KMS-11 (cell line): ENCODE data around the gene HOXC9.

Experiments used
- H2AFZ ChIP-seq: fragments of 200-600 bp; sonication (generic); 2 replicates; pipeline ENCODE4 v1.6.1; 2016; ENCODE audit warnings: antibody characterized with exemption, mixed run types, low read depth
- H3K27ac ChIP-seq: fragments of 200-600 bp; sonication (generic); 2 replicates; pipeline ENCODE4 v1.6.1; 2016; ENCODE audit warnings: mild to moderate bottlenecking, mixed run types
- H3K27me3 ChIP-seq: fragments of 200-600 bp; sonication (generic); 2 replicates; pipeline ENCODE4 v1.6.1; 2017; ENCODE audit warnings: mild to moderate bottlenecking, low read depth, mixed run types, moderate library complexity; ENCODE audit not compliant: insufficient read depth
- H3K36me3 ChIP-seq: fragments of 200-600 bp; sonication (generic); 2 replicates; pipeline ENCODE4 v1.6.1; 2017; ENCODE audit warnings: mild to moderate bottlenecking, mixed run types; ENCODE audit not compliant: insufficient read depth
- H3K4me1 ChIP-seq: fragments of 200-600 bp; sonication (generic); 2 replicates; pipeline ENCODE4 v1.6.1; 2016; ENCODE audit warnings: mild to moderate bottlenecking, low read depth, mixed run types; ENCODE audit not compliant: poor library complexity, severe bottlenecking
- H3K4me2 ChIP-seq: fragments of 200-600 bp; sonication (generic); 2 replicates; pipeline ENCODE4 v1.7.0; 2016; ENCODE audit warnings: mild to moderate bottlenecking, mixed run types
- H3K4me3 ChIP-seq: fragments of 200-600 bp; sonication (generic); IDR thresholded peaks from 2 replicates; pipeline ENCODE4 v1.6.1; 2017; ENCODE audit warnings: low read depth, low read length, mixed read lengths; ENCODE audit not compliant: insufficient read depth
- H3K79me2 ChIP-seq: fragments of 200-600 bp; sonication (generic); 2 replicates; pipeline ENCODE4 v1.6.1; 2016; ENCODE audit warnings: low read depth, mixed run types; ENCODE audit not compliant: insufficient read depth
- H3K9ac ChIP-seq: fragments of 200-600 bp; sonication (generic); 2 replicates; pipeline ENCODE4 v1.6.1; 2016; ENCODE audit warnings: mild to moderate bottlenecking, mixed run types
- H4K20me1 ChIP-seq: fragments of 200-600 bp; sonication (generic); 2 replicates; pipeline ENCODE4 v1.6.1; 2016; ENCODE audit warnings: mild to moderate bottlenecking, mixed run types; ENCODE audit not compliant: insufficient read depth
- CTCF ChIP-seq: fragments of 200-600 bp; sonication (generic); conservative IDR thresholded peaks from 2 replicates; pipeline ENCODE4 v1.6.1; 2017; ENCODE audit warnings: low read depth, mild to moderate bottlenecking, antibody characterized with exemption, low read length, moderate library complexity, mixed read lengths

The HOXC9 gene

DNA sequence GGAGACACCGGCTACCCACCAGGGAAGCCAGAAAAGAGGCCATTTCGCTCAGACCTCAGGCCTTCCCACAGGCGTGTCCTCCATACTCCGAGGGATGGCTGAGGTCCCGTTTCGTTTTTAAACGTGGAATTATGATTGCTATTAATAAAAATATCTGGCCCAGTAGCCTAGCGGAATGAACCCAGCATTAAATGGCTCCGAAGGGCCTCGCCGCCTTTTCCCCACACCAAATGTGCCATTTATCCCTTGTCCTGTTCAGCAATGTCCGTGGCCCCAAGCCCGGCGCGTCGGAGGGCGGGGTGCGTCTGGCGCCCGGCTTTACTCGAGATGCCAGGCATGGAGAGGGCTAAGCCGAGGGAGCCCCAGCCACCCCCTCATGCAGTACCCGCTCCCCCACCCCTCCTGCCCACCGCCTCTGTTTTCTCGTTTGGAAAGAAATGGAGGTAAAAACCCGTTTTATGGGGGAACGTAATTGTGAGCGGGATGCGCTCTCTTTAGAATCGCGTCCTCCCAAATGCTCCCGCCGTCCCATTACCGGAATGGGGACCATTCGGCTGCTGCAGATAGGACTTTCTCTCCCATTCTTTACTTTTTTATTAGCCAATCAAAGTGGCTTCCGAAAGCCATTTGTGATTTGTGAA, 14.5 kb downstream of the HOXC9 start:
- H3K9ac ChIP-seq: no peak overlapping the region
- no peak overlapping the region for H2AFZ ChIP-seq
- no peaks in the 10 kb centered on the region for H3K79me2 ChIP-seq
- no peak overlapping the region for H3K4me3 ChIP-seq
- no peaks in the 10 kb centered on the region for H3K36me3 ChIP-seq
- peaks cover 85% of the 10 kb centered on the region for H3K27me3 ChIP-seq
- H3K27ac ChIP-seq: no peak overlapping the region
- TF ChIP-seq CTCF: no peak
- peaks cover 25% of the 10 kb centered on the region for H3K4me1 ChIP-seq
- H3K4me2 ChIP-seq: no peak overlapping the region
- H4K20me1 ChIP-seq: no peaks in the 10 kb centered on the region

DNA sequence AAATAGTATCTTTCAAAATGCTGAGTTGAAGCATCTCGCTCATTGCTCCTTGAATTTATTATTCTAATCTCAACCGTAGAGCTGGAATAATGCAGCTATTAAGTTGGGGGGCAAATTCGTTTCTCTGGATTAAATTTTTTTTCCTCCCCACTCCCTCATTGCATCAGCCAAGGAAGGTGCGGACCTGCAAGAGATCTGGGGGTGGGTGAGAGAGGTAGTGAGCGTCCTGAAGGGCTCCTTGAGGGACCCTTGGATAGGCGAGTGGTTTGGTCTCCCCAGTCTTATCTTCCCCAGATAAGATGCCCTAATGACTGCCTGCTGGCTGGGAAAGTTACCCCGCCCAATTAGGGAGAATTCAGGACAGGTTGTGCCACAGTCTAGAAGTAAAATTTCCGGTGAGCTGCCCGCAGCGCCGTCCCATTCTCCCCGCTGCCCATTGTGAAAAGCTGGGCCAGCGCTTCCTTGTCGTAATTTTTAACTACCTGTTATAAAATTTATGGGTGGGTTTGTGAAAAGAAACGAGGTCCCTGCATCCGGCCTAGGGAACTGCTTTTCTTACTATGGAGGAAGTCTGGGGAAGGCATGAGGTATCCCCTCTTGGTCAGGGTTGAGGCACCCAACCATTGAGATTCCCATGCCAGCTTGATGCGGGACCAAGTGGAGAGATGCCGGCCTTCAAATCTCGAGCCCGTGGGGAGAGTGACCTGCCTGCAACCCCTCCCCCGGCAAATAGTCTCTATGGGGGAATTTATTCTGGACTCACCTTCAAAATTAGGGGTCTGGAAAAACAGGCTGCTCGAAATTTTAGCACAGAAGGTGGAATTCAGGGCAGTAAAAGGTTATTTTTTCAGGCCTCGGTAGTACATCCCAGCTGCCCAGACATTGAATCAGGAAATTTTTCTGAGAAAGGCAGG, 15.3 kb downstream of the HOXC9 start:
- H3K4me3 ChIP-seq: no peak overlapping the region
- H3K4me1 ChIP-seq: peaks cover 25% of the 10 kb centered on the region
- H3K4me2 ChIP-seq: no peak overlapping the region
- no peak overlapping the region for H2AFZ ChIP-seq
- no peaks in the 10 kb centered on the region for H4K20me1 ChIP-seq
- no peaks in the 10 kb centered on the region for H3K36me3 ChIP-seq
- no peak overlapping the region for H3K9ac ChIP-seq
- no peak overlapping the region for H3K27ac ChIP-seq
- no peak for TF ChIP-seq CTCF
- H3K79me2 ChIP-seq: no peaks in the 10 kb centered on the region
- H3K27me3 ChIP-seq: peaks cover 85% of the 10 kb centered on the region

DNA sequence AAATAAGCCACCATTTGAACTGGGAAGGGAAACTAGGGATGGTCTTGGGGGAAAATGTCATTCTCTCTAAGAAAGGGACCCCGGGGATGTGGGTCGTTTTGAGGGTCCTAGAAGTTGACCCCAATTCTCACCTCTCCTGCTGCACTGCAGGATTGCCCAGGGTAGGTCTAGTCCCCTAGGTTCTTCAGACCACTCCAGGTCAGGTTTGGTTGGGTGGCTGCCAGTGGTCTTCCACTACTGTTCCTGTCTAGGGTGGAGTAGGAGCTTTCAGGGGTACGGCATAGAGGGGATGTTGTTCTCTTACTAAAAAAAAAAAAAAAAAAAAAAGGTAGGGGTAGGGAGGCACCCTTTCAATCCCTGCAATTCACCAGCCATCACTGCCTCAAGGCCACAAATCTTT, 16.1 kb downstream of the HOXC9 start:
- Histone ChIP-seq H3K79me2 (no peaks in the 10 kb centered on the region), H3K27ac (no peak overlapping the region), H3K4me3 (no peak overlapping the region), H3K9ac (no peak overlapping the region), H4K20me1 (no peaks in the 10 kb centered on the region), H3K4me2 (no peak overlapping the region), H2AFZ (no peak overlapping the region), H3K4me1 (peaks cover 23% of the 10 kb centered on the region), H3K27me3 (peaks cover 85% of the 10 kb centered on the region), H3K36me3 (no peaks in the 10 kb centered on the region)
- no peak for TF ChIP-seq CTCF

- Histone ChIP-seq H3K4me3 (no peak overlapping the region), H3K27ac (no peak overlapping the region), H3K9ac (no peak overlapping the region)
Measured at GRCh38 chr12:54016478-54016964, 16.6 kb downstream of the HOXC9 start.

More at GRCh38 chr12:54016478-54016964, 16.6 kb downstream of the HOXC9 start:
- H3K36me3 ChIP-seq: no peaks in the 10 kb centered on the region
- H3K79me2 ChIP-seq: no peaks in the 10 kb centered on the region
- H3K4me1 ChIP-seq: peaks cover 18% of the 10 kb centered on the region
- TF ChIP-seq CTCF: no peak
- no peak overlapping the region for H3K4me2 ChIP-seq
- no peak overlapping the region for H2AFZ ChIP-seq
- H4K20me1 ChIP-seq: no peaks in the 10 kb centered on the region
- peaks cover 85% of the 10 kb centered on the region for H3K27me3 ChIP-seq
